Erythroblast (primary cell): Measurements from ENCODE around the gene DRD4.

Source experiments
- DNase-seq, 2 experiments: peaks; one replicate each; lab custom pipeline; 2025; lab: John Stamatoyannopoulos, UW
- GATA1 ChIP-seq: IDR thresholded peaks from 2 replicates; pipeline ENCODE4 v1.6.1; 2011; ENCODE audit warnings: low read depth, mild to moderate bottlenecking, control low read depth, low read length, moderate library complexity
- POLR2A ChIP-seq: IDR thresholded peaks from 2 replicates; pipeline ENCODE4 v1.6.1; 2011; ENCODE audit warnings: mild to moderate bottlenecking, low read length

The DRD4 gene

DNA sequence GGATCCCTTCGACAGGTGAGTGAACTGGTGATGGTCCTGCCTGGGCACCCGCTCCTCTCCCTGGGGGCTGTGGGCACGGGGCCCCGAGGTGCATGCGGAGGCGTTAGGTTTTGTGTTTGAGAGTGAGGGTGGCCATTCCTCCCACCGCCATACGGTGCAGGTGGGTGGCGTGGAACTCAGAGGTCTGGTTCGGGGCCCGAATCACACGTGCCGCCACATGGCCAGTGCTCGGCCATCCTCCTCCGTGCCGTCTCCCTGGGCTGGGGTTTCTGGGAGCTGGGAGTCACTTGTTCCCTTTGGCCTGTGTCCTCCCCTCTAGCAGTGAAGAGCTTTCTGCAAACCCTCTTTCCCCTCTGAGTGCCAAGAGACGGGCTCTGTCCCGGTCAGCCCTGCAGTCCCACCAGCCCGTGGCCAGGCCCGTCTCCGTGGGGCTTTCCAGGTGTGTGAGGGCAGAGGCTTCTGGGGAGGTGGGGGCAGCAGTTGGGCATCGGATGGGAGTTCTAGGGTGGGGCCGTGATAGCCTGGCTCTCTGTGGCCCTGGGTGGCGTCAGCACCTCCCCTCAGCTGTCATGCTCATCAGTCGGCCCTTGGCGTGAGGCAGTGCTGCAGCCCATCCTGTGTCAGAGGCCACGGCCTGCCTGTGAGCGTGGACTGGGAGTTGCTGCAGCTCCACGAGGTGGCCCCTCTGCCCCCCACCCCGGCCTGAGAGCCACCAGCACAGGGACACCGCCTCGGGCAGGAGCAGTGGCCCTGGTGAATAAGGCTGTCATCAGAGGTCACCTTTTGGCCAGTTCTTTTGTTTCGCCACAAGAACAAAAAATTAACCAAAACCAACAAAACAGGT lies 31.6 kb upstream of the DRD4 start:
- TF ChIP-seq GATA1 (no peak), POLR2A (no peak)
- no peak for DNase-seq

DNA sequence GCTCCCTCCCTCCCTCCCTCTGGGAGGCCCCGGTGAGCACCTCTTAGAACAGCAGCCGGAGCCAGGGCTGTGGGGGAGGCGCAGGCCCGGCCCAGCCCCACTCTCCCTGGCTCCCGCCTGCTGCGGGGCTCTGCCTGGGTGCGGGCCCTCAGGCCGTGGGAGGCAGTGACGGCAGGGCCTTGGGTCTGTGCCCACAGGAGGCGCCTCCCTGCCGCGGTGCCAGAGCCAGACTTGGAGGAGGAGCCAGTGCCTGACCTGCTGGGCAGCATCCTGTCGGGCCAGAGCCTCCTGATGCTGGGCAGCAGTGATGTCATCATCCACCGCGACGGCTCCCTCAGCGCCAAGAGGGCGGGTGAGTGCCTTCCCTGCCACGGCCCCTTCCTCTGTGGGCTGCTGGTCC lies 30.8 kb upstream of the DRD4 start:
- peak in 1 of 2 experiments; percentile 31 for DNase-seq
- TF ChIP-seq GATA1 = no peak
- TF ChIP-seq POLR2A = no peak

DNA sequence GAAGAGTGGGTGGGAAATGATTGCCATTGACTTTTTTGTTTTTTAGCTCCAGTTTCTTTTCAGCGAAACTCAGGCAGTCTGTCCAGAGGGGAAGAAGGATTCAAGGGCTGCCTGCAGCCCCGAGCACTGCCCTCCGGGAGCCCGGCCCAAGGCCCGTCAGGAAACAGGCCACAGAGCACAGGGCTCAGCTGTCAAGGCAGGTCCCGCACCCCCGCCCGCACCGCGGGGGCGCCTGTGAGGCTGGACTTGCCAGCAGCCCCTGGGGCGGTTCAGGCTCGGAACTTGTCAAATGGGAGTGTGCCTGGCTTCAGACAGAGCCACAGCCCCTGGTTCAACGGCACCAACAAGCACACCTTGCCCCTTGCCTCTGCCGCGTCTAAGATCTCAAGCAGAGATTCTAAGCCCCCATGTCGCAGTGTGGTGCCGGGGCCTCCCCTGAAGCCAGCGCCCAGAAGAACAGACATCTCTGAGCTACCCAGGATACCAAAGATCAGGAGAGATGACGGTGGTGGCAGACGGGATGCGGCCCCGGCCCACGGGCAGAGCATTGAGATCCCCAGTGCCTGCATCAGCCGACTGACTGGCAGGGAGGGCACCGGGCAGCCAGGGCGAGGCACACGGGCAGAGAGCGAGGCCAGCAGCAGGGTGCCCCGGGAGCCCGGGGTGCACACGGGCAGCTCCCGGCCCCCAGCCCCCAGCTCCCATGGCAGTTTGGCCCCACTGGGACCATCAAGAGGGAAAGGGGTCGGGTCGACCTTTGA lies 29.9 kb upstream of the DRD4 start:
- DNase-seq = no peak
- TF ChIP-seq POLR2A = no peak

DNA sequence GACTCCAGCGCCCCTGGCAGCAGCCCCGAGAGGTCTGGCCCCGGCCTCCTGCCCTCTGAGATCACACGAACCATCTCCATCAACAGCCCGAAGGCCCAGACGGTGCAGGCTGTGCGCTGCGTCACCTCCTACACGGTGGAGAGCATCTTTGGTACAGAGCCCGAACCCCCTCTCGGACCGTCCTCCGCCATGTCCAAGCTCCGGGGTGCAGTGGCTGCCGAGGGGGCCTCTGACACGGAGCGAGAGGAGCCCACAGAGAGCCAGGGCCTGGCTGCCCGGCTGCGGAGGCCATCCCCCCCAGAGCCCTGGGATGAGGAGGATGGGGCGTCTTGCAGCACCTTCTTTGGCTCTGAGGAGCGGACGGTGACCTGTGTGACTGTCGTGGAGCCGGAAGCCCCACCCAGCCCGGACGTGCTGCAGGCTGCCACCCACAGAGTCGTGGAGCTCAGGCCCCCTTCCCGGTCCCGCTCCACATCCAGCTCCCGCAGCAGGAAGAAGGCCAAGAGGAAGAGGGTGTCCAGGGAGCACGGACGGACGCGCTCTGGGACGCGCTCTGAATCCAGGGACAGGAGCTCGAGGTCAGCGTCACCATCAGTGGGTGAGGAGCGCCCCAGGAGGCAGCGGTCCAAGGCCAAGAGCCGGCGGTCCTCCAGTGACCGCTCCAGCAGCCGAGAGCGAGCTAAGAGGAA lies 29.0 kb upstream of the DRD4 start:
- no peak for DNase-seq
- TF ChIP-seq GATA1 (no peak), POLR2A (no peak)

DNA sequence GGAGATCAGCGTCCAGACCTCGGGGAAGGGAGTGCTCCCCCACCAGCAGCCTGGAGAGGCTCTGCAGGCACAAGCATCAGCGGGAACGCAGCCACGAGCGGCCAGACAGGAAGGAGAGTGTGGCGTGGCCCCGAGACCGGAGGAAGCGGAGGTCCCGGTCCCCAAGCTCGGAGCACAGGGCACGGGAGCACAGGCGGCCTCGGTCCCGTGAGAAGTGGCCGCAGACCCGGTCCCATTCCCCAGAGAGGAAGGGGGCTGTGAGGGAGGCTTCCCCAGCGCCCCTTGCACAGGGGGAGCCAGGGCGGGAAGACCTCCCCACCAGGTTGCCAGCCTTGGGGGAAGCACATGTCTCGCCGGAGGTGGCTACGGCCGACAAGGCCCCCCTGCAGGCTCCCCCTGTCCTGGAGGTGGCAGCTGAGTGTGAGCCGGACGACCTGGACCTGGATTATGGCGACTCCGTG lies 28.2 kb upstream of the DRD4 start:
- TF ChIP-seq GATA1 (no peak), POLR2A (no peak)
- no peak for DNase-seq

DNA sequence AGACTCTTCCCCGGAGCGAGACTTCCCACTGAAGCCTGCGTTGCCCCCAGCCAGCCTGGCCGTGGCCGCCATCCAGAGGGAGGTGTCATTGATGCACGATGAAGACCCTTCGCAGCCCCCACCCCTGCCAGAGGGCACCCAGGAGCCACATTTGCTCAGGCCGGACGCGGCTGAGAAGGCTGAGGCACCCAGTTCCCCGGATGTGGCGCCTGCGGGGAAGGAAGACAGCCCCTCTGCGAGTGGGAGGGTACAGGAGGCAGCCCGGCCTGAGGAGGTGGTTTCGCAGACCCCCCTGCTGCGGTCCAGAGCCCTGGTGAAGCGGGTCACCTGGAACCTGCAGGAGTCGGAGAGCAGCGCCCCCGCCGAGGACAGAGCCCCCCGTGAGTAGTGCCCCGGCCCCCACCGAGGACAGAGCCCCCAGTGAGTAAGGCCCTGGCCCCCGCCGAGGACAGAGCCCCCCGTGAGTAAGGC lies 27.7 kb upstream of the DRD4 start:
- TF ChIP-seq POLR2A (no peak), GATA1 (no peak)
- DNase-seq = no peak

DNA sequence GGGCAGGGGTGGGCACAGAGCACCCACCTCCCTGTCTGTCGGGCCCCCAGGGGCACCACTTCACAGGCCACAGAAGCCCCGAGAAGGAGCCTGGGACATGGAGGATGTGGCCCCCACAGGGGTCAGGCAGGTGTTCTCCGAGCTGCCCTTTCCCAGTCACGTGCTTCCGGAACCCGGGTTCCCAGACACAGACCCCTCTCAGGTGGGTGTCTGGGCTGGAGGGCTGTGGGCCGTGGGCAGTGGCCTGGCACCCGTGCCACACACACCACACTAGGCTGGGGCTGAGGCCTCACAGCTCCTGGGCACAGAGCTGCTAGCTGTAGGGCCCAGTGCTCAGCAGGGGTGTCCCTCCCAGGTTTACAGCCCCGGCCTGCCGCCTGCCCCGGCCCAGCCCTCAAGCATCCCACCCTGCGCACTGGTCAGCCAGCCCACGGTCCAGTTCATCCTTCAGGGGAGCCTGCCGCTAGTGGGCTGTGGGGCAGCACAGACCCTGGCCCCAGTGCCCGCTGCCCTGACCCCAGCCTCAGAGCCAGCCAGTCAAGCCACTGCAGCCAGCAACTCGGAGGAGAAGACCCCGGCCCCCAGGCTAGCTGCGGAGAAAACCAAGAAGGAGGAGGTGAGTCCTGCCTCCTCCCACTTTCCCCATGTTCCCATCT lies 26.8 kb upstream of the DRD4 start:
- no peak for TF ChIP-seq POLR2A
- TF ChIP-seq GATA1 = no peak
- no peak for DNase-seq

DNA sequence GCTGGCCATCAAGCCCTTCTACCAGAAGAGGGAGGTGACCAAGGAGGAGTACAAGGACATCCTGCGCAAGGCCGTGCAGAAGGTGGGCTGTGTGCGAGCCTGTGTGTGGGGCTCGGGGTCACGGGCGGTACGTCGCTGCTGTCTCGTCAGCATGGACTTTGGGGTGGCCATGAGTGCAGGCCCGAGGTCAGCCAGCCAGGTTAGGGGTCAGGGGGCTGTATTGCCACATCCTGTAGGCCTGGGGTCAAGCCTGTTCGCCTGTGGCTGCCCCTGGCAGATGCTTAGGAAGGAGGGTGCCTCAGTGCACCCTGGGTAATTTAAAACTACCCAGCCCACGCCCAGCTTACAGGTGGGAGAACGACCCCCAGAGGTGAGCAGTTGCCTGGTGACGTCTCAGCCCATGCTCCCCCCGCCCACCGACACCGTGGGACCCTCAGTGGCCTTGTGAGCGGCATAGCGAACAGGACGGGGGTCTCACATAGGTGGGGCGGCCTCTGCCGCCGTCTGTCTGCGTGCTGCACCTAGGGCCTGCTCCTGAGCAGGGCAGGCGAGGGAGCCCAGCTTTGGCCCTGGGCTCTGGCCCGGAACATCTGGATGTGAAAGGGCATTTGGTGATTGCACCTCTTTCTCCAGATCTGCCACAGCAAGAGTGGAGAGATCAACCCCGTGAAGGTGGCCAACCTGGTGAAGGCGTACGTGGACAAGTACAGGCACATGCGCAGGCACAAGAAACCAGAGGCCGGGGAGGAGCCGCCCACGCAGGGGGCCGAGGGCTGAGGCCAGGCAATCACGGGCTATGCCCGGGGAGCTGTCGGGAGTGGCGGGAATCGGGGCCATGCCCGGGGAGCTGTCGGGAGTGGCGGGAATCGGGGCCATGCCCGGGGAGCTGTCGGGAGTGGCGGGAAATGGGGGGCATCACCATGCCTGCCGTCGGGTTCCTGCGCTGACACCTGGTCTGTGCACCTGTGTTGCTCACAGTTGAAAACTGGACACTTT lies 25.8 kb upstream of the DRD4 start:
- no peak for TF ChIP-seq POLR2A
- no peak for TF ChIP-seq GATA1
- DNase-seq = no peak

DNA sequence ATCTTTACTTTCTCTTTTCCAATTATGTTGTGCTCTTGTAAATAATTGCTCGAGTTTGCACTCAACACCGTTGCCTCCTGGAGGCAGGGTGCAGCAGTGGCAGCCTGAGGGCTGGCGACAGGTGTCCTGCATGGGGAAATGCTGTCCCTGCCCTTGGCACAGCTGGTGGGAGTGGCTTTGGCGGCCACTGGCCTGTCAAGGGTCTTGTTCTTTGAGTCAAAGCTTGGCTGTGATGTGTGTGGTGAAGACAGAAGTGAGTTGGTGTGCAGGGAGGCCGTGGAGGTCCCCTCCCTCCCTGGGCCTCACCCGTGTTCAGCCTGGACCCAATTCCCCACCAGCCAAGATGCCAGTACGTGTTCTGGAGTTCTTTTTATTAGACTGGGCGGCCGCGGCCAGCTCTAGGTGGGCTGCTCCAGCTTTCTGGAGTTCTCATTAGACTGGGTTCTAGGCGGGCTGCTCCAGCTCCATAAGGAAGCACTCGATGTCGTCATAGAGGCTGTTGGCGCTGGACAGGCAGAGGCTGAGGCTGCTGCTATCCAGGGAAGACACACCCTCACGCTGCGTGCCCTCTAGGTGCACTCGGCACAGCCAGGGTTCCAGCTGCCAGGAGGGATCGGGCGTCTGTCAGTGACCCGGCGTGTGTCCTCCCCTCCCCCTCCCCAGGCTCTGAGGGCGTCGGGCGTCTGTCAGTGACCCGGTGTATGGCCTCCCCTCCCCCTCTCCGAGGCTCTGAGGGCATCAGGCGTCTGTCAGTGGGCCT lies 24.7 kb upstream of the DRD4 start:
- TF ChIP-seq GATA1 (no peak), POLR2A (no peak)
- peak; percentile 47 to 51 for DNase-seq

DNA sequence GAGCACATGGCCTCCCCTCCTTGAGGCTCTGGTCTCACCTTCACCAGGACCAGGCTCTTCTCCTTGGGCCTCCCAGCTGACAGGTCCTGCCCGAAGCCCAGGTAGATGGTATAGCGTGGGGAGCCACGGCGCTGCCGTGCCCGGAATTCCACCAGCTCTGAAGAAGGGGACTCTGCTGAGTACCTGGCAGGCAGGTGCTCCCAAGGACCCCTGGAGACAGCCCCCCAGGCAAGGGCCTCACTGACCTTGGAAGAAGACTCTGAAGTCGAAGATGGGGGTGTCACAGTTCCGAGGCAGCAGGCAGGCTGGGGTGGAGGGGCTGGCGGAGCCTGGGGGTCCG lies 24.1 kb upstream of the DRD4 start:
- TF ChIP-seq POLR2A = no peak
- TF ChIP-seq GATA1 = no peak
- no peak for DNase-seq

DNA sequence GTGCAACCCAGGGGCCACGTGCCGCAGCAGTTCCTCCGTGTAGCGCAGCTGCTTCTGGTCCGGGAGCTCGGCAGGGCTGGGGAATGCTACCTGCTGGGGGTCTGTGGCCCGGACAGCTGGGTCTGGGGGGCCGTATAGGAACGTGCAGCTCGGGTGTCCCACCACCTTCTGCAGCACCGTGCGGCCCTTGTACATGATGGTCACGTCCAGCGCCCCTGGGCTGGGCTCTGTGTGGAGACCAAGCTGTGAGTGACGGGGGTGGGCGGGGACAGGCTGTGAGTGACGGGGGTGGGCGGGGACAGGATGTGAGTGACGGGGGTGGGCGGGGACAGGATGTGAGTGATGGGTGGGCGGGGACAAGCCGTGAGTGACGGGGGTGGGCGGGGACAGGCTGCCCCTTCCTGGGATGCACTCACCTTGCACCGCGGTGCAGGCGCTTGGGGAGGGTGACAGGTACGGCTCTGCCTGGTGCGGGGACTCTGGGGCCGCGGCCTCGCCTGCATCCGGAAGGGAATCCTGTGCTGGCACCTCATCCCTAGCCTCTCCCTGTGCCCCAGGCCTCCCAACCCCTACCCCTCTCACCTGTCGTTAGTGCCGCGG lies 23.6 kb upstream of the DRD4 start:
- no peak for TF ChIP-seq GATA1
- no peak for TF ChIP-seq POLR2A
- peak; percentile 82 to 89 for DNase-seq
